HG02798 (cell line): Measurements from ENCODE around the gene SMIM45.
"Not testable (repeated sequence)": the region's sequence is repeated elsewhere in the genome, so short reads cannot be mapped to it uniquely, and the experiment has no call there.

Experiments
- ATAC-seq: cut with Tn5 transposase; IDR thresholded peaks from one replicate; pipeline ENCODE4 v1.9.1; 2021; ENCODE audit warnings: mild to moderate bottlenecking; ENCODE audit not compliant: unreplicated experiment, poor library complexity

Gene SMIM45

GRCh38 chr22:41933411-41934177, 18.4 kb upstream of the SMIM45 start:
- ATAC-seq = no peak

- ATAC-seq = no peak
These were observed 17.5 kb upstream of the SMIM45 start for GRCh38 chr22:41934284-41935014.

GRCh38 chr22:41935015-41935351, 17.0 kb upstream of the SMIM45 start:
- ATAC-seq = no peak

- ATAC-seq = no peak
These were observed 16.4 kb upstream of the SMIM45 start for GRCh38 chr22:41935509-41935908.

GRCh38 chr22:41936894-41937169, 15.1 kb upstream of the SMIM45 start:
- no peak for ATAC-seq

- ATAC-seq = peak; percentile 63
These were observed 11.7 kb upstream of the SMIM45 start for GRCh38 chr22:41939981-41940831.

- ATAC-seq = peak; percentile 39
These were observed 10.9 kb upstream of the SMIM45 start for GRCh38 chr22:41940832-41941765.

- no peak for ATAC-seq
These were observed 8.2 kb upstream of the SMIM45 start for GRCh38 chr22:41943661-41944209.

- ATAC-seq = peak; percentile 85
These were observed 5.1 kb upstream of the SMIM45 start, which contains the start of gene CENPM for GRCh38 chr22:41946629-41947423. Gene CENPM, minus strand, starts transcription at chr22:41947152. Its CDS starts 76 bp downstream, at chr22:41947076.

GRCh38 chr22:41947424-41948080, 4.4 kb upstream of the SMIM45 start:
- ATAC-seq = no peak

GRCh38 chr22:41948142-41948541, 3.8 kb upstream of the SMIM45 start:
- ATAC-seq = no peak

GRCh38 chr22:41948928-41949296, 3.0 kb upstream of the SMIM45 start:
- ATAC-seq = not testable (repeated sequence)

- ATAC-seq = no peak
These were observed 2.5 kb upstream of the SMIM45 start for GRCh38 chr22:41949297-41949965.

GRCh38 chr22:41952713-41953112, 763 bp downstream of the SMIM45 start:
- ATAC-seq = no peak

GRCh38 chr22:41957941-41958556, 6.1 kb downstream of the SMIM45 start:
- peak; percentile 24 for ATAC-seq

- no peak for ATAC-seq
These were observed 11.6 kb downstream of the SMIM45 start for GRCh38 chr22:41963453-41964111.

GRCh38 chr22:41964112-41964491, 12.2 kb downstream of the SMIM45 start:
- ATAC-seq = no peak
